CD4-positive, alpha-beta T cell treated with Interleukin-15 for 4 hours (primary cell): ENCODE results near the gene XPNPEP3.
A peak's percentile ranks its signal among the peaks of the same experiment; 100 is the strongest.

Experiments used
- DNase-seq: peaks from one replicate; pipeline ENCODE4 v3.0.0-alpha.2; 2020; ENCODE audit warnings: low spot score

Gene XPNPEP3

DNA sequence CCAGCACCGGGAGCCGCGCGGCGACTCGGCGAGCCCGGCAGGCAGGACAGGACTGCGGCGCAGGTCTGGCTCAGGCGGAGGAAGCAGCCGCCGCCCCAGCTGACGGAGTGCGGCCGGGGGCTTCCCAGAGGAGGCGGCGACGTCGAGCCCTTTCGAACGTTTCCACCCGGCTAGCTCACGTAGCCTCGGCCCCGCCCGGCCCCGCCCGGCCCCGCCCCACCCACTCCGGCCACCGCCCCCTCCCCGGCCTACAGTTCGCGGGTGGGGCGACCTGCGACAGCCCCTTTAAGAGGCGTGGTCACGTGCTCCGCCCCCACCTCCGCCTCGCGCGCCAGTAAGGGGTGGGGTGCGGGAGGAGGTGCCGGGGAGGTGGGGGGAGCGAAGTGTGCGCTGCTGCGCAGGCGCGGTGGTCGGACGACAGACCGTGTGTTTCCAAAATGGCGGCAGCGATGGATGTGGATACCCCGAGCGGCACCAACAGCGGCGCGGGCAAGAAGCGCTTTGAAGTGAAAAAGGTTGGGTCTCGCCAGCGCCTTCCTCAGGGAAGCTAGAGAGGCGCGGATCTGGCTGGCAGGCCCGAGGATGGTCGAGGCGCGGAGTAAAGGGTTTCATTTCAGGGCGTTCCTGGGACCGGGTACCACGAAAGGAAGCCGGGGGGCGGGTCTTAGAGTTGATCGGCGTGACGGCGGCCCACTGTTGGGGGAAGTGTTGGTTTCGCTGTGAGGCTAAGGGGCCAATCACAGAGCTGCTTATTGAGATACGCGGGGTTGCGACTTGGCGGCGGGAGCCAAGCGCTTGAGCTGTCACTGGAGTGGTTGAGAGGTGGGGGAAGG lies 94.2 kb downstream of the XPNPEP3 start, which contains the start of gene RBX1:
RBX1 (plus strand) TSS at position 417 of the 833 bp plus-strand sequence; CDS start at position 438, 21 bp downstream.
- DNase-seq = peak; percentile 99

DNA sequence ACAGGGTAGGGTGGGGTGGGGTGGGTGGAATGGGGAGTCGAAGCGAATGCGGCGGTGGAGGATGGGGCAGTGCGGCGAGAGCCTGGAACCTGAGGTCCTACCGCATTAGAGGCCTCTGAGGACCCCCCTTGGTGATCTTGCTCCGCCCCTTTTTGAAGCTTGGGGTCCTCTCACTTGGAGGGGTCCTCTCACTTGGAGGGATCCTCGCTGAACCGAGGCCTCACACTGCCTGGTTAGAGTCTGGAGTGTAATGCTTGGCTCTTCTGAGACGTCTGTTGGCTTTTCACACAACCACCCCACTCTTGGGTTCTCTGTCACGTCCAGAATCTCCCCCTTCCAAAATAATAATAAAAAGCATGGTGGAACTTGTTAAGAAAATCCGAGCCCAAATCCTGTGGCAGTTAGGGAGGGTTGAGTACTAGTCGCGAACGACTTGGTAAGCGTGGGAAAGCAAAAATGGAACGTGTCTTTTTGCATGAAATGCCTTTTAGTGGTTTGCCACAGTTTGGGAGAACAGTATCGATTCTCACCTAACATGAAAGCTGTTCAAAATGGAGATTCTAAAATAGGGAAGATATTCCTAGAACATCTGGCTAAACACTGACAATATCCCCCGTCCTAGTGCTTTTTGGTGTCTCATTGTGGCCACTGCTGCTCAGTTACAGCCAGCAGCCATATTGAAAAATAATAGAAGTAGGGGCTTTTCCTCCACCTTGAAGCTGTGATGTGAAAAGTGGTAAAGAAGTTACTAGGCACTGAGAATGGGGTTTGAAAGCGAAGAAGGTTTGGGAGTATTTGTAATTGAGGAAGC lies 95.1 kb downstream of the XPNPEP3 start:
- peak; percentile 19 for DNase-seq

DNA sequence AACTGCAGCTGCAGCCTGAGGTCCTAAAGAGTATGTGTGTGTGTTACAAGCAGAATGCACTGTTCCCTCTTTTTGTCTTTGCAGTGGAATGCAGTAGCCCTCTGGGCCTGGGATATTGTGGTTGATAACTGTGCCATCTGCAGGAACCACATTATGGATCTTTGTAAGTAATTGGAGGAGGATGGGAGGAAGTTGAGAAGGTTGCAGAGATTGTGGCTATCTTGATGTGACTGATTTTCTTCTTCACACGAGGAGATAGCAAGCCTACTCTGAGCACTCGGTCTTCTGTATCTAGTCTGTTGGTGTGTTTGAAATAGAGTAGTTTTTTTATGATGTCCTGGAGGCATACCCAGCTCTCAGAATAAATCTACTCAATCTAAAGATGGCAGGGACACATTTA lies 96.5 kb downstream of the XPNPEP3 start:
- DNase-seq = no peak

DNA sequence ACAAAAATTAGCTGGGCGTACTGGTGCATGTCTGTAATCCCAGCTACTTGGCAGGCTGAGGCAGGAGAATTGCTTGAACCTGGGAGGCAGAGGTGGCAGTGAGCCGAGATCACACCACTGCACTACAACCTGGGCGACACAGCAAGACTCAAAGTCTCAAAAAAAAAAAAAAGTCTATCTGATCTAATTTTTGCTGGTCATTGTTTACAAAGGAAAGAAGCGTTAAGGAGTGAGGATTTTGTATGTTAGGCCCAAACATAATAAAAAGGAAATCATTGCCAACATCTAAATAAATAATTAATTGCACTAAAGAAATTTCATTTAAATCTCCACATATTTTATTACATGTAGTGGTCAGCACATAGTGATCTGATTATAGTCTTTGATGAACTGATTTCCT lies 97.2 kb downstream of the XPNPEP3 start:
- DNase-seq = no peak

DNA sequence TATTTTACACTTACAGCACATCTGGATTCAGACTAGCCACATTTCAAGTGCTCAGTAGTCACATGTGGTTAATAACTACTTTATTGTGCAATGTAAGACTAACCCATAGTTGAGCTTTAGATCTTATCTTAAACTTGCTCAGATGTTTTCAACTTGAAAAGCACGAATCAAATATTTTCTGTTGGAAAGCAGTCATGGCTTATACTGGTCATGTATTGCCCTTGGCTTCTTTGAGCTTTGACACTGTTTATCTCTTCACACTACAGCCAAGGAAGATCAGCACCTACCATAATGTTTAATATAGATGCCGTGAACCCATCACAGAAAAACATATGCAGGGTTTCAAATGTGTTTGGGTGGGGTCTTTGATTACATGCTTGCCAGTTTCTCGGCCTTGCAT lies 98.6 kb downstream of the XPNPEP3 start:
- DNase-seq = no peak

DNA sequence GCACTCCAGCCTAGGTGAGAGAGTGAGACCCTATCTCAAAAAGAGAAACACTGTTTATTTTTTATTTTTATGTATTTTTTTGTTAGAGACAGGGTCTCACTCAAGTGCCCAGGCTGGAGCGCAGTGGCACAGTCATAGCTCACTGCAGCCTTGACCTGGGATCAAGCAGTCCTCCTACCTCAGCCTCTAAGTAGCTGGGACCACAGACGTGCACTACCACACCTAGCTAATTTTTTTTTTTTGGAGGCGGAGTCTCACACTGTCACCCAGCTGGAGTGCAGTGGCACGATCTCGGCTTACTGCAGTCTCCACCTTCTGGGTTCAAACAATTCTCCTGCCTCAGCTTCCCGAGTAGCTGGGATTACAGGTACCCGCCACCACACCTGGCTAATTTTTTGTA lies 100.7 kb downstream of the XPNPEP3 start:
- DNase-seq = no peak

DNA sequence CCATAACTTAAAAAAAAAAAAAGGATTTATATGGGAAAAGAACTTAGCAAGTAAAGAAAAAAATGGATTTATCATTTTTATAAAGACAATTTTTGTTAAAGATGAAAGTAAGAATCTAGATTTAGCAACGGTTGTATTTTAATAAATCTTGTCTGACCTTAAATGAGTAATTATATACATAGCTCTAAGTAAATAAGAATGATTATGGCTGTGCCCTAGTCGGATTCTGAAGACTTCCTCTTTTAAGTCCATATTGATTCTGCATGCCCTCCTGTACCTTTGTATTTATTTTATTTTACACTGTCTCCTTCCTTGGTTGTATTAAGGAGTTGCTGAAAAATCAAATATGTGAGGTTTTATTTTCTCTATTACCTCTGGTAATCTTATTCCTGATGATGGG lies 101.4 kb downstream of the XPNPEP3 start:
- DNase-seq = no peak

DNA sequence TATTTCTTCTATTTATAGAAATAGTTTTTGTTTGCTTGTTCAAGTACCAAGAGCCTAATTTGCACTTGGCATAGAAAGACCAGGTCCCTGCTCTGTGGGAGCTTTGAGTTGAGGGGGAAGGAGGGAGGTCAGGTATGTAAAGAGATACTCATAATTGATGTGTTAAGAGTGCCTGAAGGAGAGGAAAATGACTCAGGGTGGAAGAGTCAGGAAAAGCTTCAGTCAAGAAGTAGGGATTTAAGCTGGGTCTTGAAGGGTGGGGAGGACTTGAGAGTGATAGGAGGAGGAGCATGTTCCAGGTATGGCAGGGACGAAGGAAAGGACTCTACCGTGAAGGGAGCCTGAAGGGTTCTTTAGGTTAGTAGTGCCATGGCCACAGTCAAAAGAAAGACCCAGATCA lies 103.2 kb downstream of the XPNPEP3 start:
- DNase-seq = no peak

DNA sequence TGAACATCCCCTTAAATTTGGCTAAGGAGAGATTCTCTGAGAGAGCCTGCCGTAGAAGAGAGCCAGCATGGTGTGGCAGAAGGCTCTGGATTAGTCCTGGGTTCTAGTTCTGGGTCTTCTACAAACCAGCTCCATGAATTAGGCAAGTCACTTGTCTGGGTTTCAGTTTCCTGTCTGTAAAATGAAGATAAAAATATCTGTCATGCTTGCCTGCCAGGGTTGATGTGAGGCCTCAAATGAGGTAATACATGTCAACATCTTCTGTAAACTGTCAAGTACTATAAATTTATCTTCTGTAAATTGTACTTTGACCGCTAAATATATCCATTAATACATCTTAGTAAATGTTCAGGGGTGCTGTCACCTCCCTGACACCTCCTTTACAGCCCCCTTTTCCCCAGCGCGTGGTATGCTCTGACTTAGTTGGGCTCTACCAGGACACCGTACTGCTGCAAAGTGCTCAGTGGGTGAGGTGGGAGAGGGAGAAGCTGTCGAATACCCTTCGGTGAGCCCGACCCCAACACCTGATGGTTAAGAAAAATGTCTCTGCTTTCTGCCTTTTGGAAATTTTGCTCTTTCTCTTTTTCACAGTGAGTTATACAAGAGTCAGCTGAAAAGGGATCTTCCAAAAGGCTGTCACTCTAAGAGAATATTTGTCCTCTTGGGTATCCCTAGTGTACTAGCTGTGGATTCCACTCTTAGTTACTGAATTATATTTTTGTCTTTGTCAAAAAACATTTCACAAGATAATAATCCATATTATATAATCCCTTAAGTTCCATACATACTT lies 109.2 kb downstream of the XPNPEP3 start:
- no peak for DNase-seq

DNA sequence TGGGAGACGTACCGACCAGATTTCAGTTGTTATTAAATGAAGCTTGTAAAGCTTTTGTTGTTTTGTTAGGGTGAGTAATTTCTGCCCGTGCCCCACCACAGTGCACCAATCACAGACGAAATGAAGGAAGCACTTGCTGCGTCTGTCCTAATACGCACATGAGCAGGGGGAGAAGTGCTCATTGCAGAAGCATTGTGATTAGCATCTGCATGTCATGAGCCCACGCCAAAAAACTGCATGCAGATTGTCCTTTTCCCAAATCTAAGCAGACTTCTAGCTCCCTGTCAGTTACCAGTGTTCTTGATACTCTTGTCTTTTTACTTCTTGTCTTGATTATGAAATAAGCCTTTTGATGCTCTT lies 109.8 kb downstream of the XPNPEP3 start:
- no peak for DNase-seq

DNA sequence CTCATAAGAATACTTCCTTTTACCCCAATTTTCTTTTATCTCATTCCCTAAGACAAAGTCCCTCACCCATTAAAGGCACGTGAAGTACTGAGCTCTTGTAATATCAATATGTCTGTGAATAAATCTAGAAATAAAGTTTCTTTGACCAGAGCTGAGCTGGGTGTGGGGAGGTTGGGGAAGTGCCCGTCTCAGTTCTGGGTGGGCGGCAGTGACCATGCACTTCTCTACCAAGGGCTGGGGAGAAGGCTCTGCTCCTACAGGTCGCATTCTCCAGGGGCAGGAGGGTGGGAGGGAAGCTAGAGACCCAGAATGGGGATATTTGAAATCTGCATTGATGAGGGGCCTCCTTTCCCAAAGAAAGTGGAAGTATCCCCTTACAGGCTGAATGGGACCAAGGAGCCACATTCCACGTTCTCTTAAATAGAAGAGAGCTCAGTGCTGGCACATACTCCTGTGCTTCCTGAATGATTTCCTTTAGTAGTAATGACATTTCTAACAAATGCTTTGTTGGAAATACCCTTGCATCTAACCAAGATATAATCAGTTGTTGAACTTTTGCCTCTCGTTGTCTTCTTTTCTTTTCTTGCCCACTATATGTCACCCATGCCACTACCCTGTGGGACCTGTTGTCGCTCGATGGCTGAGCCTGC lies 110.3 kb downstream of the XPNPEP3 start:
- no peak for DNase-seq

DNA sequence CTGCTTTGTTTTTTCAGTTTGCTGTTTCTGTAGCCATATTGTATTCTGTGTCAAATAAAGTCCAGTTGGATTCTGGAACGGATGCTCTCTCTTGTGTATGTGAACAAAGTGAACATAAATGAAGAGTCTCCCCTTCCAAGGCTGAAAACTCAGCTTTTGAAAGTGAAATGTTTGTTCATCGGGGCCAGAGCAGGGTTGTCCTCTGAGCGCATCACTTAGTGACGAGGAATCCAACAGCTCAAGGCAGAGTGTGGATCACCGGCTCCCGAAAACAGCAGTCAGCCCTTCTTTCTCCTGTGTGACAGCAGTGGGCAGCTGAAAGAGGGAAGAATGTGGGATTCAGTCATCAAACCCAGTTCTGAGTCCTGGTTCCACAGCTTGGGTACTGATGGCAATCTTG lies 115.6 kb downstream of the XPNPEP3 start:
- DNase-seq = no peak

DNA sequence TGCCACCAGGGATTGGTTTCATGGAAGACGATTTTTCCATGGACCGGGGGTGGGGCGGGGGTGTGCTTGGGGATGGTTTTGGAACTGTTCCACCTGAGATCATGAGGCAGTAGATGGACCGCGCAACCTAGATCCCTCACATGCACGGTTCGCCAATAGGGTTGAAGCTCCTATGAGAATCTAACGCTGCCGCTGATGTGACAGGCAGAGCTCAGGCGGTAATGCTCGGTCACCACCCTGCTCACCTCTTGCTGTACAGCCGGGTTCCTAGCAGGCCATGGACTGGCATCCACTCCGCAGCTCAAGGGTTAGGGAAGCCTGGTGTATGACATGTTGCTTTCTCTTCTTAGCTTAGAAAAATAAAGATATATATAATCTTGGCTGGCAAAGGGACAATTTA lies 116.2 kb downstream of the XPNPEP3 start:
- DNase-seq = no peak

DNA sequence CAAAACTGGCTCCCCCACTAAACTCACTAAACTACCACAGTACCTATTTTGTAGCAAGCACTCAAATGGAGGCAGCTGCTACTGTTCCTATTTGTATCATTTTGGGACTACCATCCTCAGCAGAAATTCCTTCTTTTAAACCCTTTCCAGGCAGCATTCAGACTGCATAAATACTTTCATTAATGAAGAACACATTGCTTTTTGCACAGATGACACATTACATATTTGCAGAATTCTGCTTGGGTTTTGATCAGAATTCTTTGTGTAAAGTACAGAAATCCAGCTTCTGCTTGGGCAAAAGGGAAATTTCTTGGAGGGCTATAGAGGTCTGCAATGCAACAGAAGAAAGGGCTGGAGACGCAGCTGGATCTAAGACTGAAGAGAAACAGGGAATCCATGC lies 118.4 kb downstream of the XPNPEP3 start:
- no peak for DNase-seq

DNA sequence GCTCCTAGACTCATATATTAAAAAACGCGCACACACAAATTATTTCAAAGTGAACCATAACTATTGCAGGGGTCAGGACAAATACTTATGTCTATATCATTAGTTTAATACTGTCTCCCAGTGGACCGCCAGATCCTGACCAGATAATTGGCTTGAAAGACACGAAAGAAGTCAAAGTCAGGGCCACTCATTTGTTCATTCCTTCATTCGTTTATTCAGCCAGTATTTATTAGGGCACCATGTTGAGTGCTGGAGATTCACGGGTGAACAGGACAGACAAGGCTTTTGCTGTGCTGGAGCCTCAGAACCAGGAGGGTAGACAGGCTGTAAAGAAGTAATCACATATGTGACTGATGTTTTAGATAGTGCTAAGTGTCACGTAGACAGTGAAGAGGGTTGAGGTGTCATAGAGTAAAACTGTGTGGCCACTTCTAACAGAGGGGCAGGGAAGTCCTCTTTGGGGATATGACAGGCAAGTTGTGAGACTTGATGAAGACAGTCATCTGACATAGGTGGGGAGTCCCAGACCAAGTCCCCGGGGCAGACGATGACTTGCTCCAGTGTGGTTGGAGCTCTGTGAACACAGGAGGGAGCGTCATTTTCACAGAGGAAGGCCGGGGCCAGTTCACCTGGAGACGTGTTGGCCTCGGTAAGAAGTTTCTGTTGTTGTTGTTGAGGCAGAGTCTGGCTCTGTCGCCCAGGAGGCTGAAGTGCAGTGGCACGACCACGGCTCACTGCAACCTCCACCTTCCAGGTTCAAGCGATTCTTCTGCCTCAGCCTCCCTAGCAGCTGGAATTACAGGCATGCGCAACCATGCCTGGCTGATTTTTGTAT lies 120.1 kb downstream of the XPNPEP3 start:
- DNase-seq = no peak

DNA sequence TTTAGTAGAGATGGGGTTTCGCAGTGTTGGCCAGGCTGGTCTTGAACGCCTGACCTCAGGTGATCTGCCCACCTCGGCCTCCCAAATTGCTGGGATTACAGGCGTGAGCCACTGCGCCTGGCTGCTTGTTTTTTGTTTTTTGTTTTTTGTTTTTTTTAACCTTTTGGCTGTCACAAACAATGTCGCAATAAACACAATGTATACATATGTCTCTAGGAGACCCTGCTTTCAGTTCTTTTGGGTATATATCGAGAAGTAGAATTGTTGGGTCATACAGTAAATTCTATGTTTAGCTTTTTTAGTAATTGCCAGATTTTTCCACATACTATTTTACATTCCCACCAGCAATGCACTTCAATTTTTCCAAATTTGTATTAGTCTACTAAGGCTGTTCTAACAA lies 122.2 kb downstream of the XPNPEP3 start:
- DNase-seq = no peak

DNA sequence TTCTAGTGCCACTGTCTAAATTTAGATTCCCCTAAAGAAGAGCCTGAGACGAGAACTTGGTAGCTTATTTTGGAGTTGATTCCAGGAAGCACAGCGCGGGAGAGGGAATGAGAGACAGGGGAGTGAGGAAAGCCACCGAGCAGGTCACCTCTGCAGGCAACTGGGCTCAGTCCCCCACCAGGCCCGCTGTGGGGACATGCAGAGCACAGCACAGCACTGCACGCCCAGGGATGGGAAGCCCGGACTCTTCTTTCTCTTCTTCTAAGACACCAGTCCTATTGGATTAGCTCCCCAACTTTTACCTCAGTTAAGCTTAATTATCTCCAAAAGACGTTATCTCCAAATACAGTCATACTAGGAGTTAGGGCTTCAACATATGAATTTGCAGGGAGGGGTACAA lies 122.9 kb downstream of the XPNPEP3 start:
- DNase-seq = no peak
